Measurements from ENCODE around the gene TCERG1. TPM values are rescaled to one million over a fixed set of nuclear protein-coding genes. Genes with fewer than 3 reads are reported as not detected.
A peak's percentile ranks its signal among the peaks of the same experiment; 100 is the strongest.

Gene TCERG1
- polyA plus RNA-seq, 3 donors, result 11.6 to 37.3 (median 18.0) TPM

GRCh38 chr5:146401021-146401420, 46.1 kb upstream of the TCERG1 start:
- H3K9me3 ChIP-seq (replicated peaks in 1 of 2; ENCODE audit: control insufficient read depth in 1 of 2, insufficient read depth in 1 of 2, low read length in 2 of 2), result peaks cover 0 to 3% of the 10 kb centered on the region in 2 donors
- no peak for DNase-seq
- WGBS (ENCODE audit: insufficient coverage), result 100% methylated on average over 8 of the region's 9 CpGs
- Mint-ChIP-seq H3K4me1 (peaks cover 43% of the 10 kb centered on the region), H3K27ac (no peak overlapping the region), H3K9me3 (peaks cover 0 to 9% (median 5%) of the 10 kb centered on the region in 7 donors), H3K36me3 (no peaks in the 10 kb centered on the region), H3K27me3 (ENCODE audit: low read depth in 3 of 3) (peaks cover 1 to 7% (median 2%) of the 10 kb centered on the region in 3 donors), H3K4me3 (no peak overlapping the region)
- peaks cover 27 to 36% of the 10 kb centered on the region in 2 donors for H3K4me1 ChIP-seq (ENCODE audit: control insufficient read depth in 1 of 2, insufficient read depth in 2 of 2, low read length in 2 of 2)
- no peak for TF ChIP-seq CTCF (IDR thresholded peaks at IDR 0.05)
- H3K4me2 ChIP-seq (replicated peaks; ENCODE audit: extremely low read depth, low read length, poor library complexity, severe bottlenecking), result no peak overlapping the region
- H3K27ac ChIP-seq (ENCODE audit: low read depth in 1 of 2, low read length in 2 of 2), result no peak overlapping the region
- no peak overlapping the region for H3K9ac ChIP-seq (ENCODE audit: insufficient read depth, low read length, poor library complexity, severe bottlenecking)
- intact Hi-C loops (cut with micrococcal nuclease), result no loop called here
- no peaks in the 10 kb centered on the region for H4K20me1 ChIP-seq (ENCODE audit: insufficient read depth, low read length)
- no peaks in the 10 kb centered on the region for H3K27me3 ChIP-seq (ENCODE audit: control insufficient read depth in 2 of 2, insufficient read depth in 2 of 2, low read length in 2 of 2)
- H3K79me2 ChIP-seq (ENCODE audit: insufficient read depth, low read length), result no peaks in the 10 kb centered on the region
- no peaks in the 10 kb centered on the region for H3K36me3 ChIP-seq (replicated peaks in 1 of 2; ENCODE audit: control insufficient read depth in 1 of 2, insufficient read depth in 2 of 2, low read length in 2 of 2)
- H2AFZ ChIP-seq (ENCODE audit: insufficient read depth, low read depth, low read length, poor library complexity, severe bottlenecking), result no peak overlapping the region
- H3K4me3 ChIP-seq (replicated peaks in 1 of 3; ENCODE audit: low read depth in 2 of 3, low read length in 3 of 3), result no peak overlapping the region

DNA sequence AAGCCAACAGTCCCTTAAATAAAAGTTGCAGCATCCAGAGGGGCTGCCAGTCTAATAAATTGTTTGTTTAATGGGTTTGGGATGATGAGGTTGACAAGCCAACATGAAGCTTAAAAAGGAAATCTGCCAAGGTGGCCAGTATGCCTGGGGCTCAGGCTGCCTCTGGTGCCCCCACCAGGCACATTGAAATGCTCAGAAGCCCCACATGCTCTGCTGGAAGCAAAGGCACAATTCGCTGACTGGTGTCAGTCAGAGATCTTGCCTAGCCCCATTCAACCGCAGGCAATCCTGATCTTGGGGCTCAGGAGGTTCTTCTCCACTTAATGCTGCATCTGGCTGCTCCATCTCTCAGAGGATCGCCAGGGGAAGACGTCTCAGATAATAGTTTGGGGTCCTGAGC, 44.2 kb upstream of the TCERG1 start:
- H3K27ac ChIP-seq (ENCODE audit: low read depth in 1 of 2, low read length in 2 of 2), result no peak overlapping the region
- DNase-seq, result no peak
- WGBS (ENCODE audit: insufficient coverage), result 100% methylated on average over 2 of the region's 4 CpGs
- Mint-ChIP-seq H3K4me1 (peaks cover 43% of the 10 kb centered on the region), H3K4me3 (no peak overlapping the region), H3K27me3 (ENCODE audit: low read depth in 3 of 3) (peaks cover 0 to 8% (median 2%) of the 10 kb centered on the region in 3 donors), H3K27ac (no peak overlapping the region), H3K36me3 (no peaks in the 10 kb centered on the region), H3K9me3 (peaks cover 0 to 9% (median 4%) of the 10 kb centered on the region in 7 donors)
- H3K9ac ChIP-seq (ENCODE audit: insufficient read depth, low read length, poor library complexity, severe bottlenecking), result no peak overlapping the region
- H3K4me3 ChIP-seq (replicated peaks in 1 of 3; ENCODE audit: low read depth in 2 of 3, low read length in 3 of 3), result no peak overlapping the region
- peaks cover 27 to 36% of the 10 kb centered on the region in 2 donors for H3K4me1 ChIP-seq (ENCODE audit: control insufficient read depth in 1 of 2, insufficient read depth in 2 of 2, low read length in 2 of 2)
- H2AFZ ChIP-seq (ENCODE audit: insufficient read depth, low read depth, low read length, poor library complexity, severe bottlenecking), result peak overlapping the region; percentile 2
- intact Hi-C loops (cut with micrococcal nuclease), result no loop called here
- no peak overlapping the region for H3K4me2 ChIP-seq (replicated peaks; ENCODE audit: extremely low read depth, low read length, poor library complexity, severe bottlenecking)
- H3K36me3 ChIP-seq (replicated peaks in 1 of 2; ENCODE audit: control insufficient read depth in 1 of 2, insufficient read depth in 2 of 2, low read length in 2 of 2), result no peaks in the 10 kb centered on the region
- H4K20me1 ChIP-seq (ENCODE audit: insufficient read depth, low read length), result no peaks in the 10 kb centered on the region
- H3K27me3 ChIP-seq (ENCODE audit: control insufficient read depth in 2 of 2, insufficient read depth in 2 of 2, low read length in 2 of 2), result no peaks in the 10 kb centered on the region
- TF ChIP-seq CTCF (IDR thresholded peaks at IDR 0.05), result no peak
- peaks cover 0 to 3% of the 10 kb centered on the region in 2 donors for H3K9me3 ChIP-seq (replicated peaks in 1 of 2; ENCODE audit: control insufficient read depth in 1 of 2, insufficient read depth in 1 of 2, low read length in 2 of 2)
- no peaks in the 10 kb centered on the region for H3K79me2 ChIP-seq (ENCODE audit: insufficient read depth, low read length)

All from CD14-positive monocyte (primary cell).